ENCODE measurements around the gene FOXO1. TPM values are rescaled to one million over a fixed set of nuclear protein-coding genes. Genes with fewer than 3 reads are reported as not detected.

The FOXO1 gene
- total RNA-seq, 1 donor from 2014 or later = 14.5 TPM

DNA sequence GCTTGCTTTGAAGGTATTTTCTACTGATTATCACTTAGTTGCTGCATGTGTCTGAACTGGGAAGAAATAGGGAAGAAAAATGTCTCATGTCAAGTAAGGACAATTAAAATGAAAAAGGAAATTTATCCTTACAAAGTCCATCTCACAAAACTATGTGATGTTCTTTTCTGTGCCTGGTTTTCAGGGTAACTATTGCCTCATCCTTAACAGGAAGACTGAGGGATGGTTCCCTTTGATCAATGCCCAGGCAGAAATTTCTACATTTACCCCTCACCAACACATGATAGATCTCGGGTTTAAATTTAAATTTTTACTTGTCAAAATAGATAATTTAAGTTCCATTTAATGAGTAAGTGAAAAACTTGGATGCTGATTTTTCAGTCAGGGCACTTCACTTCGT, 3.9 kb upstream of the FOXO1 start:
- intact Hi-C loops (cut with DNase I) = no loop called here
- no peak for ATAC-seq
- no peak for DNase-seq (ENCODE audit: missing footprints)

DNA sequence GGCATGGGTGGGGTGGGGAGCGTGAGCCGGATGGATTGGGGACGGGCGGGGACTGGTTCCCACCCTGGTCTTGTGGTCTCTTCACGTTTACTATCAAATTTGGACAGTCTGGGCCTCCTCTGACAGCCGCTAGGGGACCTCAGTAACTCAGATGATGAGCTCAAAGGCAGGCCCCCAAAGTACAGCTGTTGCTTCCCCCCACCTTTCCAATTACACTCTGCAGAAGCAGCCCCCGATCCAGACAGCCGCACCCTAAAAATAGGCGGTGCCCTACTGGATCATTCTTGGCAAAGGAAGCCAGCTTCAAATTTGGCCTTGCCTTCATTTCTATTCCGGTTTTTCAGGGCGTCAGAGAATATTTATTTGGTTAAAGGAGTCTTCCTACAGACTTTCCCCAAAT, 1.9 kb upstream of the FOXO1 start:
- ATAC-seq = peak; percentile 24
- intact Hi-C loops (cut with DNase I) = loop anchor here (2.0 to 10.0 kb wide), 4 partner anchors 106 to 596 kb away; no protein-coding TSS in a partner anchor
- peak; percentile 66 for DNase-seq (ENCODE audit: missing footprints)

DNA sequence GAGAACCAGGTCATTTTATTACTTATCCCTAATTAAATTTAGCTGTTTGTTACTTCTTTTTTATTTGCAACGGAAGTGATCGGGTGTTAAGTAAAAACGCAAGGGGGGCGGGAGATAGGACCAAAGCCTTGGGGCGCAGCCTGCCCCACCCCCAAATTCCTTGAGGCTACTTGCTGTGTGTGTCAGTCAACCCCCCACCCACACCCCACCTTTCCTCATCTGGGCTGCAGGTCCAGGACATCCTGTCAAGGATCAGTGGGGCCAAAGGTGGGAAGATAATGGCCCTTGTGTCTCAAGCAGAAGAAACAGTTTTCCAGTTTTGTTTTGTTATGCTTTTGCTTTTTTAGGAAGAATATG, 1.2 kb upstream of the FOXO1 start:
- intact Hi-C loops (cut with DNase I) = loop anchor here (5.0 to 10.0 kb wide), 3 partner anchors 105 to 595 kb away; no protein-coding TSS in a partner anchor
- DNase-seq (ENCODE audit: missing footprints) (no peak), ATAC-seq (no peak)

DNA sequence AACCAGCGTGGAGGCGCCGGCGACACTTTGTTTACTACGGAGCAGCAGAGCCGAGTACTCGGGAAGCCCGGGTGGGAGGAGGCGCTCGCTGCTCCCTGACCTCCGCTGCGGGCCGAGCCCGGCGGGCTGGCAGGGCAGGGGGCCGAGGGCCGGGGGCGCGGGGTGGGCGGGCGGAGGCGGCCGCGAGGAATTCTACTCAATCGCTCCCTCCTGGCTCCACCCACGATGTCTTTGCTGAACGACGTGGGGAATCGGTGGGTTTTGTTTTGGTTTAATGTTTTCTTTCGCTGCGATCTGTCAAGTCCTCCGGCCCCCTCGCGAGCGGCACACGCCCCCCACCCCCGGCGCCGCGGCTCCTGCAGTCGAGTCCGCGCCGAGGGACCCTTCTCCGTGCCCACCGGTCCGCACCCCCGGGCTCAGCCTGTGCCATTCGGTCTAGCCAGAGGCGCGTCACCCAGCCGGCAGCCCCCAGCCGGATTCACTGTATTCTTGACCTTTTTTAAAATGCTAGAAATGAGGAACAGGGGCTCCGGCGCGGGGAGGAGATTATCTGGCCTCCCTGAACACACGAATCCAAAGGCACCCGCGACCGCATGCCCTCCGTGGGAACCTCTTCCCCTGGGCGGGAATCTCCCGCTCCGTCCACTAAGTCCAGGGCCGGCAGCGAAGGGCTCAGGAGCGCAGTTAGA, 636 bp upstream of the FOXO1 start:
- DNase-seq (ENCODE audit: missing footprints) (peak; percentile 92), ATAC-seq (peak; percentile 38)
- intact Hi-C loops (cut with DNase I) = loop anchor here (5.0 to 10.0 kb wide), 3 partner anchors 105 to 595 kb away; no protein-coding TSS in a partner anchor

DNA sequence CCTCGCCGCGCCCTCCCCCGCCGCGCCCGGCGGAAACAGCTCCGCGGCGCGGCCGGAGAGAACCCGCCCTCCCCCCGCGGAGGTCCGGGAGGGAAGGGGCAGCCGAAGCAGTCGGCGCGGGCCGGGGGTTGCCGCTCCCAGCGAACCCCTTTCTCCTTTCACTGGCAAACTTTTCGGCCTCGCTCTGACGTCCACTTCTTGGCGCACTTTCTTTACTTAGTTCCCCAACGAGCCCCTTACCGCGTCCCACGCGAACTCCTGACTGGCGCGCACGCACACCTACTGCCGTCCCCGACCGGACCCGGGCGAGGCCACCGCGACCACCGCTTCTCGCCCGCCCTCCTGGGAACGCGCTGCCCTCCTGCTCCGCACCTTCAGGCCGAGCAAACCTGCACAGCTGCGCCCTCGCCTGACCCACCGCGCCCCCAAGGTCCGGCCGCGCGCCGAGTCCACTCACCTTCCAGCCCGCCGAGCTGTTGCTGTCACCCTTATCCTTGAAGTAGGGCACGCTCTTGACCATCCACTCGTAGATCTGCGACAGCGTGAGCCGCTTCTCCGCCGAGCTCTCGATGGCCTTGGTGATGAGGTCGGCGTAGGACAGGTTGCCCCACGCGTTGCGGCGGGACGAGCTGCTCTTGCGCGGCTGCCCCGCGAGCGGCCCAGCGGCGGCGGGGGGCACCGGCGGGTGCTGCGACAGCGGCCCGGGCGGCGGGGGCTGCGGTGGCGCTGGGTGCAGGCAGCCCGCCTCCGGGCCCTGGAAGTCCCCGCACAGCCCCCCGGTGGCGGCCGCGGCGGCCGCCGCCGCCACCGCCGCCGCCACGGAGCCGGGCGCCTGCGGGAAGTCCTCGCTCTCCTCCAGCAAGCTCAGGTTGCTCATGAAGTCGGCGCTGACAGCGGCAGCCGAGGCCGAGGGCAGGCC, 1.1 kb downstream of the FOXO1 start:
- peak; percentile 80 for DNase-seq (ENCODE audit: missing footprints)
- no peak for ATAC-seq
- intact Hi-C loops (cut with DNase I) = loop anchor here (1.0 to 10.0 kb wide), 5 partner anchors 103 to 593 kb away; no protein-coding TSS in a partner anchor

DNA sequence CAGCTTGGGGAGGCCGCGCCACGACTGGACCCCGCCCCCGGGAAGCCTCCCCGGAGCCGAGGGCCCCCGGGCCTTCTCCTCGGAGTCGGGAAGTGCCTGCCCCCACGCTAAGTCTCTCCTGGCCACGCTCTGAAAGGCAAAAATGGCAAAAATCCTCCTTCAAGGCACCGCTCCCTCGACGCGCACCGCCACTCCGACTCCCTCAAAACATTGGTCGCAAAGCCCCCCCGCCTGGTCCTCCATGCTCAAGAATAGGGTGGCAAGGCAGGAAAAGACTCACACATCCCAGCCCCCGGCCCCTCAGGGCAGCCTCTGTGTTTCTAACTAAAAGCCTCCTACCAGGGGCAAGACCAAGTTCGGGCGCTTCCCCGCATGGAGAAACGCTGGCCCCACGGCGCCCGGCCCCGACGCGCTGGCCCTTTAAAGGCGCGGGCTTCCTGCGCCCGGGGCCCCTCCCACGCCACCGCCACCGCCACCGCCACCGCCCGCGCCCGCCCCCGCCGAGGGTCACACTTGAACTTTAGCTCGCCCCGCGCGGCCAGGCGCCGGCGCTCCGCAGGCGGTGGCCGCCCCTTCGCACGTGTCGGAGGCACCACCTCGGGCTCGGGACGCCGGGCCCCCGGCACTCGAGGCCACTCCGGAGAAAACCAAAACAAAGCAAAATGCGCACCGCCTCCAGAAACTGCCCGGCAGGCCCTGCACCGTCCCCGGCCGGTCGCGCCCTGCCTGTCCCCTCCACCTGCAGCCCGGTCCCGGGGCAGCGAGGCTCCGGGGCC, 1.9 kb downstream of the FOXO1 start:
- DNase-seq (ENCODE audit: missing footprints) (peak; percentile 92), ATAC-seq (peak; percentile 80)
- intact Hi-C loops (cut with DNase I) = loop anchor here (1.0 to 10.0 kb wide), 6 partner anchors 77 to 592 kb away; no protein-coding TSS in a partner anchor

DNA sequence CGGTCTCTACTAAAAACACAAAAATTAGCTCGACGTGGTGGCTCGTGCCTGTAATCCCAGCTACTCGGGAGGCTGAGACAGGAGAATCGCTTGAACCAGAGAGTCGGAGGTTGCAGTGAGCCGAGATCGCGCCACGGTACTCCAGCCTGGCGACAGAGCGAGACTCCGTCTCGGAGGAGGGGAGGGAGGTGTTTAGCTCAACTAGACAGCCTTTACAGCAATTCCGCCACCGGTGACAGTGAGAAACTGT, 2.4 kb downstream of the FOXO1 start:
- intact Hi-C loops (cut with DNase I) = loop anchor here (2.0 to 10.0 kb wide), 3 partner anchors 77 to 349 kb away; no protein-coding TSS in a partner anchor
- ATAC-seq = peak; percentile 32
- peak; percentile 80 for DNase-seq (ENCODE audit: missing footprints)

DNA sequence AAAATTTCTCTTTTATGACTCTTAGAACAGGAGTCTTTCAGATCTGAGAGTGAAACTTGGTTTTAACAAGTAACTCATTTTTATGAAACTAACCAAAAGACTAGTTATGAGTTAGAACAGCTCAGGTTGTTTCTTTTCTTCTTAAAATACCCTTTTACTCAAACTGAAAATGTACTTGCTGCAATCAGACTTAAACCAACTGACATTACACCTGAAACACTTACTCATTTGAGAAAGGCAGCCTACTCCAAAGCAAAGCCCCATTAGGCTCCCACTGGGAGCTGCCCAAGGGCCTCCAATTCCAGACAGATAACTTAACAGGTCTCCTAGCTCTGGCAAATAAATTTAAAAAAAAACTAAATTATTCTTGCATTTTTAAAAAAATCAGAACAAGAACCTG, 3.6 kb downstream of the FOXO1 start:
- DNase-seq (ENCODE audit: missing footprints) (no peak), ATAC-seq (no peak)

DNA sequence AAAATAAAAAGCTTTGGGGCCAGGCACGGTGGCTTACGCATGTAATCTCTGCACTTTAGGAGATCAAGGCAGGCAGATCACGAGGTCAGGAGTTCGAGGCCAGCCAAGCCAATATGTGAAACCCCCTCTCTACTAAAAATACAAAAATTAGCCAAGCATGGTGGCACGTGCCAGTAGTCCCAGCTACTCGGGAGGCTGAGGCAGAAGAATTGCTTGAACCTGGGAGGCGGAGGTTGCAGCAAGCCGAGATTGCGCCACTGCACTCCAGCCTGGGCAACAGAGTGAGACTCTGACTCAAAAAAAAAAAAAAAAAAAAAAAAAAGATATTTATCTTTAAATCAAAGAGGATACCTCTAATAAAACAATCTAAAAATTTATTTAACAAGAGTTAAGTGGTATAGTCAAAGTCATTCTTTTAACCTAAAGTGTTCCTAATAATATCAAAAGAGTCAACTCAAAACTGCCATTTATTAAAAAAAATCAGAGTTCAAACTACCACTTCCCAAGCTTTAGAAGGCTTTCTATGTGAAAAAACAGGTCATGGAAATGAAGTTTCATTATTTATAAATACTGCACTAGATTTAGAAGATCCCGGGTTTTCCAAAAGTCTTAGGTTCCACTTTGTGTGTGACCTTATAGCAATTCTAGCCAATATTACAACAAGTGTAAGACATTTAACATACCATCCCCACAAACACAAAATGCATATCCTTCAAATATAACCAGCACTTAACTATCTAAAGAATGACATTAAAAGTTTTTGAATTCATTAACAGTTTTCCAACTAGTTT, 4.4 kb downstream of the FOXO1 start:
- intact Hi-C loops (cut with DNase I) = loop anchor here (5.0 to 10.0 kb wide), 2 partner anchors 75 to 347 kb away; no protein-coding TSS in a partner anchor
- DNase-seq (ENCODE audit: missing footprints) (no peak), ATAC-seq (no peak)

More for the DNA sequence above, 3.6 kb downstream of the FOXO1 start:
- intact Hi-C loops (cut with DNase I) = loop anchor here (5.0 to 10.0 kb wide), 2 partner anchors 76 to 348 kb away; no protein-coding TSS in a partner anchor

DNA sequence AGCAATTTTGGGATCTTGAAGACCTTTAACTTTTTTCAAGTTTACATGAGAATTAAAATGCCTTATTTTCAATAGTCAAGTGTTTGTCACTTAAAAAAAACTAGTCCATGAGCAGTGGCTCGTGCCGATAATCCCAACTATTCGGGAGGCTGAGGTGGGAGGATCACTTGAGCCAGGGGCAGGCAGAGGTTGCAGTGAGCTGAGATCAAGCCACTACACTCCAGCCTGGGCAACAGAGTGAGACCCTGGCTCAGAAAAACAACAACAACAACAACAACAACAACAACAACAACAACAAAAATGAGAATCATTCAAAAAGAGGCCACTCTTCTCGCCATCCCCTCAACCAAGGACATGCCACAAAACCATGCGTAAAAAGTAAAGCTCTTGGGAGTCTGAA, 5.7 kb downstream of the FOXO1 start:
- ATAC-seq (no peak), DNase-seq (ENCODE audit: missing footprints) (no peak)
- intact Hi-C loops (cut with DNase I) = loop anchor here (5.0 to 10.0 kb wide), 2 partner anchors 73 to 346 kb away; no protein-coding TSS in a partner anchor

DNA sequence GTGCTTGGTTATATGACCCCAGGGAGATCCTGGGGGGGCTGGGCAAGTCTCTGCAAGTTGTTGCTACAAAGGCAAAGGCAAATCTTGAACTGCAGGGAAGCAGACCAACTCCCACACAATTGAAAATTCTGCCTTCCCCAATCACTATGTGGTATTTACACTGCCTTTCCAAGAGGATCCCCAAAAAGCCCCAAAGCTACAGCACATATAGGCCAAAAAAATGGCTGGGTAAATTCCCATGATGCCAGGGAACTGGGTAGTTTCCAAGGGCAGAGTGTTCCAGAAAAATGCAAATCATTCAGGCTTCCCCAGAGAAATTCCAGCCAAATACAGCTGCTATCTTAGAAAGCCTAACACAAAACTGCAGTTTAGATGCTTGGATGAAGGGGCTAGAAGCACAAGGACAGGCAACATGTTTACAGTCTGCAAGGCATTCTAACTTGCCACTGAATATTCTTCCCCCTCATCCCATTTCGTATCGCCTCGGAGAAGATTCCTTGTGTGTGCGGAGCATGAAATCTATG, 6.2 kb downstream of the FOXO1 start:
- ATAC-seq (no peak), DNase-seq (ENCODE audit: missing footprints) (no peak)
- intact Hi-C loops (cut with DNase I) = loop anchor here (5.0 to 10.0 kb wide), 2 partner anchors 73 to 345 kb away; no protein-coding TSS in a partner anchor

DNA sequence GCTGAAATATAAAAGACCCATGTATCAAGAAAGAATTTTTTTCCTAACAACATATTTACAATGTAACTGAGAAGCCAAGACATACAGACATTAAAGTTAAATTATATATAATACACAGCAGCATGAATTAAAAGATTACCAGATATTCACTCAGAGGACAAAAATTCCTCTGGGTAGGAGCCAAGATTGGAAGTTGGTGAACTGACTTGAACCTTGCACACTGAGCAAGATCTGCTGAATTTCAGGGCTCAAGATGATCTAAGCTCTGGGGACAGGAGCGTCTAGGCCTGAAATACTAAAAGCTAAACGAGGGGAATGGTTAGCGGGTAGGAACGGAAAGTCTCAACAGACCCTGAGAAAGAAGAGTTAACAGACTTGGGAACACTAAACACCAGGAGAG, 8.5 kb downstream of the FOXO1 start:
- ATAC-seq (no peak), DNase-seq (ENCODE audit: missing footprints) (no peak)
- intact Hi-C loops (cut with DNase I) = no loop called here

DNA sequence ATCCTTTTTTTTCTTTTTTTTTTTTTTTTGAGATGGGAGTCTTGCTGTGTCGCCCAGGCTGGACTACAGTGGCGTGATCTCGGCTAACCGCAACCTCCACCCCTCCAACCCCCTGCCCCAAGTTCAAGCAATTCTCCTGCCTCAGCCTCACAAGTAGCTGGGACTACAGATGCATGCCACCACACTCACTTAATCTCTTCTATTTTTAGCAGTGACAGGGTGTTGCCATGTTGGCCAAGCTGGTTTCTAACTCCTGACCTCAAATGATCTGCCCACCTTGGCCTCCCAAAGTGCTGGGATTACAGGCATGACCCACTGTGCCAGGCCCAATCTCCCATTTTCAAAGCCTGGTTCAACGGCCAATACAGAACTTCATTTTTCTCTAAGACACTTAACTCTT, 9.1 kb downstream of the FOXO1 start:
- intact Hi-C loops (cut with DNase I) = no loop called here
- no peak for DNase-seq (ENCODE audit: missing footprints)
- ATAC-seq = peak; percentile 30

DNA sequence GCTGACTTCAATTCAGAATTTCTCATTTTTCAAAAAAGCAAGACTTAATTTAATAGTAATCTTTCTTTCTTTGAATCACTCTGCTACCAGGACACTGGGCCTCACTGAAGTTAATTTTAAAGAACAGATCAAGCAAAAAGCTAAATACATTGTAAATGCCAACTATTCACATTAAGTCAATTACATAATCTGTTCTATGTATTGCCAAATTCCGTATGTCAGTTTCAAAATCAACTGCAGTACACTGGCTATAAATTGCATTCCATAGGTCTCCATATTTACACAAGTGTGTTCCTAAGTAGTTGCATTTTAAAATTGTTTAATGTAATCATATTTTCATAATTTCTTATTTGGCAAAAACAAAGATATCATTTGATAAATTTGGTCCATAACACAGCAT, 10.1 kb downstream of the FOXO1 start:
- DNase-seq (ENCODE audit: missing footprints) (no peak), ATAC-seq (no peak)
- intact Hi-C loops (cut with DNase I) = no loop called here

DNA sequence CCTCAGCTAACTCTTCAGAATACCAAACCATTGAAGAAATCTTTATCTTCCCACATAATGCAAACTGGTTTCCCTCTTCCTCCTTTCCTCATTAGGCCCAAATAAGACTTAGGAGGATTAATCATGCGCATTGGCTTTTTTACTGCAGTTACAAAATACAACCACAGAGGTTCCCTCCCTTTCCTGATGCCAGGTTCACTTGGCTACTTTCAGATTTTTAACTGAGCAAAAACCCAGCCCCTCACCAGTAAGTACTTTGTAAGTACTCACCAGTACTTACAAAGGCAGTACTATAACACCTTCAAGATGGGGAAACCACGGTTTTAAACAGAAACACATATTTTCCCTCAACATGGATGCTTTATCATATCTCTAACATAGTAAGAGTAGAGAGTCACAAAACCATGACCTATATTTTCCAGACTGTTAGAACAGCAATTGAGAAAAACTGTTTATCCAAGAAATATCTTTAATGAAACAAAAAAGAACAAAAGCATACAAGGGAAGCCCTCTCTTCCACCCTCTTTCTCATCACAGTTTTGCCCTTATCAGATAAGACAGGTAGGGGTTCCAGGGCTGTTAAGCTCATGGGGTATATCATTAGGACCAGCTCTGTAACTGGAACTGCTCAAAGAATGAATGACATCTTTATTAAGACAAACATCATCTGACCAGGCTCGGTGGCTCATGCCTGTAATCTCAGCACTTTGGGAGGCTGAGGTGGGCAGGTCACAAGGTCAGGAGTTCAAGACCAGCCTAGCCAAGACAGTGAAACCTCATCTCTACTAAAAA, 12.7 kb downstream of the FOXO1 start:
- DNase-seq (ENCODE audit: missing footprints) (no peak), ATAC-seq (no peak)
- intact Hi-C loops (cut with DNase I) = no loop called here

DNA sequence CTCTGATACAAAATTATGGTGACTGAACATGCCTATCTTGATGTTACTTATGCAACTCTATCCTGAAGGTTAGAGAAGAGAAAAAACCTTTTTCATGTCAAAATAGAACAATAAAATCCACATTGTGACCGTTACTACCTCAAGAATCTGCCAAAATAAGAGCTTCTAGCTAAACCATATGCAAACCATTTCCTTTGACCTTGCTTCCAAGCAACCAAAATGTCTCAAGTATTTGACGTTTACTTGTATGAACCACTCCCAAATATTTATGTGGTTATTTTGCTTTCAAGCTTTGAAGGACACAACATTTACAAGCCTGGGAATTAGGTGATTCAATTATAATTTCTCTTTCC, 13.9 kb downstream of the FOXO1 start:
- intact Hi-C loops (cut with DNase I) = no loop called here
- no peak for DNase-seq (ENCODE audit: missing footprints)

DNA sequence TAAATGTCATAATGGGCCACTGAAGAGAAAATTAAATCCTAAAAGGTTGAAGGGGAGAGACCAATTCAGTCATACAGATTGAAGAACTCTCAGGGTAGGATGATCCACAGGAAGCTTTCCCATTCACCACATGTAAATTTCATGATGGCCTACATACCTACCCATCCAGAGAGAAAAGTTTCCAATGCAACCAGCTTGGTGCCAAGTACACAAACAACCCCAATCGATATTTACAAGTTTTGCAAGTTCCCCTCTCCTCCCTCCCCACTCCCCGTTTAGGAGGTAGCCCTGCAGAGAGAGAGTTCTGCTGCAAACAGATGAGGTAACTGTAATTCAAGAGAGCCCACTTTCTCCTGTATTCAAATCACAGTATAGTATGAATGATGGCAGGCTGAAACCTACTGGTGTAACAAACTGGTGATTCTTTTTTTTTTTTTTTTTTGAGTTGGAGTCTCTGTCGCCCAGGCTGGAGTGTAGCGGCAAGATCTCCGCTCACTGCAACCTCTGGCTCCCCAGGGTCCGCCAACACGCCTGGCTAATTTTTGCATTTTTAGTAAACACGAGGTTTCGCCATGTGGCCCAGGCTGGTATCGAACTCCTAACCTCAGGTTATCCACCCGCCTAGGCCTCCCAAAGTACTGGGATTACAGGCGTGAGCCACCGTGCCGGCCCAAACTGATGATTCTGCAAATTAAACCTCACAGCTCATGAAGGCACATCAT, 14.4 kb downstream of the FOXO1 start:
- ATAC-seq (no peak), DNase-seq (ENCODE audit: missing footprints) (no peak)
- intact Hi-C loops (cut with DNase I) = no loop called here

More for the DNA sequence above, 13.9 kb downstream of the FOXO1 start:
- no peak for ATAC-seq

All from Right ventricle myocardium inferior (tissue), 1 donor.